Kidney epithelial cell (primary cell): ENCODE measurements around the gene ZNF799. TPM values are rescaled to one million over a fixed set of nuclear protein-coding genes. Genes with fewer than 3 reads are reported as not detected.
A peak's percentile ranks its signal among the peaks of the same experiment; 100 is the strongest.
"Not testable (repeated sequence)": the region's sequence is repeated elsewhere in the genome, so short reads cannot be mapped to it uniquely, and the experiment has no call there.

Source experiments
- DNase-seq: peaks from one replicate; pipeline ENCODE4 v3.0.0-alpha.2; 2010; ENCODE audit warnings: low read depth
- H3K27me3 ChIP-seq: 2 replicates; pipeline ENCODE4 v1.6.0; 2011; ENCODE audit warnings: low read length; ENCODE audit not compliant: control insufficient read depth, insufficient read depth
- H3K36me3 ChIP-seq: 2 replicates; pipeline ENCODE4 v1.5.1; 2011; ENCODE audit warnings: low read length; ENCODE audit not compliant: control insufficient read depth, insufficient read depth
- H3K4me3 ChIP-seq: 2 replicates; pipeline ENCODE4 v1.5.1; 2011; ENCODE audit warnings: low read depth, mild to moderate bottlenecking, control low read depth, low read length
- CTCF ChIP-seq: IDR thresholded peaks from 2 replicates; pipeline ENCODE4 v1.5.1; 2011; ENCODE audit warnings: mild to moderate bottlenecking, moderate library complexity, low read length, control low read depth, inconsistent platforms; ENCODE audit not compliant: insufficient read depth, poor library complexity, severe bottlenecking
- total RNA-seq: library from RNA; depleted of rRNA; stranded (reverse); fragments of >200 nt; gene quantifications from 2 replicates; pipeline ENCODE4 v1.2.3, GENCODE V29; 2015

ZNF799 gene
- total RNA-seq, 1 donor from 2014 or later = 2.3 TPM

GRCh38 chr19:12425888-12426274, 24.8 kb upstream of the ZNF799 start:
- Histone ChIP-seq H3K27me3 (no peaks in the 10 kb centered on the region), H3K4me3 (no peak overlapping the region), H3K36me3 (no peaks in the 10 kb centered on the region)
- DNase-seq = no peak
- no peak for TF ChIP-seq CTCF

GRCh38 chr19:12425236-12425887, 24.3 kb upstream of the ZNF799 start:
- H3K36me3 ChIP-seq = no peaks in the 10 kb centered on the region
- H3K4me3 ChIP-seq = no peak overlapping the region
- DNase-seq = no peak
- TF ChIP-seq CTCF = no peak
- H3K27me3 ChIP-seq = no peaks in the 10 kb centered on the region

GRCh38 chr19:12417273-12417672, 16.2 kb upstream of the ZNF799 start:
- not testable (repeated sequence) for DNase-seq, H3K27me3 ChIP-seq, H3K4me3 ChIP-seq, H3K36me3 ChIP-seq

GRCh38 chr19:12411893-12412292, 10.8 kb upstream of the ZNF799 start:
- Histone ChIP-seq H3K4me3 (no peak overlapping the region), H3K36me3 (no peaks in the 10 kb centered on the region), H3K27me3 (no peaks in the 10 kb centered on the region)
- no peak for TF ChIP-seq CTCF
- DNase-seq = no peak

GRCh38 chr19:12399901-12400632, 1.0 kb downstream of the ZNF799 start:
- not testable (repeated sequence) for H3K27me3 ChIP-seq, H3K36me3 ChIP-seq
- peak; percentile 21 for DNase-seq
- H3K4me3 ChIP-seq = peak overlapping the region; percentile 82

GRCh38 chr19:12391148-12391547, 9.9 kb downstream of the ZNF799 start:
- not testable (repeated sequence) for H3K36me3 ChIP-seq, H3K4me3 ChIP-seq, DNase-seq, H3K27me3 ChIP-seq

- H3K36me3 ChIP-seq, DNase-seq, H3K4me3 ChIP-seq, H3K27me3 ChIP-seq: not testable (repeated sequence)
These were observed 14.7 kb downstream of the ZNF799 start for GRCh38 chr19:12386365-12386764.

GRCh38 chr19:12380444-12380737, 20.7 kb downstream of the ZNF799 start:
- no peaks in the 10 kb centered on the region for H3K36me3 ChIP-seq
- DNase-seq = no peak
- H3K27me3 ChIP-seq = no peaks in the 10 kb centered on the region
- H3K4me3 ChIP-seq = no peak overlapping the region
- no peak for TF ChIP-seq CTCF
